OCI-LY1 (cell line): Measurements from ENCODE around the gene CCDC8.

Experiments used
- H2AFZ ChIP-seq: fragments of 200-600 bp; sonication (generic), shearing (Covaris generic); 2 replicates; pipeline ENCODE4 v1.6.0; 2014; ENCODE audit warnings: antibody characterized with exemption, mild to moderate bottlenecking, low read length
- H3F3A ChIP-seq: fragments of 200-600 bp; sonication (generic), shearing (Covaris generic); 2 replicates; pipeline ENCODE4 v1.6.0; 2014; ENCODE audit warnings: mild to moderate bottlenecking, antibody characterized with exemption, low read length, moderate library complexity; ENCODE audit not compliant: insufficient read depth
- H3K27ac ChIP-seq: fragments of 200-600 bp; sonication (generic); 2 replicates; pipeline ENCODE4 v1.5.1; 2014; ENCODE audit warnings: low read length, mixed run types, mild to moderate bottlenecking, low read depth; ENCODE audit not compliant: poor library complexity, severe bottlenecking
- H3K27me3 ChIP-seq: fragments of 200-600 bp; sonication (generic); 2 replicates; pipeline ENCODE4 v1.6.0; 2014; ENCODE audit warnings: antibody characterized with exemption, mild to moderate bottlenecking, low read length, moderate library complexity; ENCODE audit not compliant: insufficient read depth
- H3K36me3 ChIP-seq: fragments of 200-600 bp; sonication (generic); 2 replicates; pipeline ENCODE4 v1.6.1; 2014; ENCODE audit warnings: mild to moderate bottlenecking, antibody characterized with exemption, low read length, moderate library complexity, mixed read lengths; ENCODE audit not compliant: insufficient read depth
- H3K4me1 ChIP-seq: fragments of 200-600 bp; sonication (generic); 2 replicates; pipeline ENCODE4 v1.5.1; 2014; ENCODE audit warnings: mild to moderate bottlenecking, low read length, moderate library complexity; ENCODE audit not compliant: insufficient read depth, severe bottlenecking
- H3K4me2 ChIP-seq: fragments of 200-600 bp; sonication (generic), shearing (Covaris generic); 2 replicates; pipeline ENCODE4 v1.6.1; 2014; ENCODE audit warnings: low read length
- H3K4me3 ChIP-seq: fragments of 200-600 bp; sonication (generic); 2 replicates; pipeline ENCODE4 v1.5.1; 2014; ENCODE audit warnings: low read length, low read depth, mild to moderate bottlenecking, mixed read lengths; ENCODE audit not compliant: poor library complexity, severe bottlenecking
- H3K79me2 ChIP-seq: fragments of 200-600 bp; shearing (Covaris generic); 2 replicates; pipeline ENCODE4 v1.6.1; 2016; ENCODE audit warnings: mixed run types, low read length, mixed read lengths; ENCODE audit not compliant: insufficient read depth
- H3K9ac ChIP-seq: fragments of 200-600 bp; sonication (generic), shearing (Covaris generic); 2 replicates; pipeline ENCODE4 v1.6.1; 2014; ENCODE audit warnings: mild to moderate bottlenecking, low read length, mixed read lengths
- H3K9me2 ChIP-seq: fragments of 200-600 bp; sonication (generic), shearing (Covaris generic); 2 replicates; pipeline ENCODE4 v1.6.1; 2014; ENCODE audit warnings: low read depth, mild to moderate bottlenecking, low read length, mixed read lengths
- H3K9me3 ChIP-seq: fragments of 200-600 bp; shearing (Covaris generic); 2 replicates; pipeline ENCODE4 v1.6.1; 2014; ENCODE audit warnings: low read length, mixed read lengths
- H4K20me1 ChIP-seq: fragments of 200-600 bp; sonication (generic), shearing (Covaris generic); 2 replicates; pipeline ENCODE4 v1.6.0; 2016; ENCODE audit warnings: mild to moderate bottlenecking, low read length; ENCODE audit not compliant: insufficient read depth
- EZH2 ChIP-seq: fragments of 200-600 bp; sonication (generic), shearing (Covaris generic); IDR thresholded peaks from 2 replicates; pipeline ENCODE4 v1.8.0; 2017; ENCODE audit warnings: borderline replicate concordance, mixed run types, mild to moderate bottlenecking, antibody characterized with exemption, low read length, moderate library complexity, mixed read lengths
- TF ChIP-seq, protein P1 (sequence below): fragments of 200-600 bp; sonication (generic), shearing (Covaris generic); IDR thresholded peaks from 2 replicates; pipeline ENCODE4 v1.5.1; 2017; ENCODE audit warnings: mild to moderate bottlenecking, antibody characterized with exemption, low read length, moderate library complexity, mixed read lengths

The CCDC8 gene

DNA sequence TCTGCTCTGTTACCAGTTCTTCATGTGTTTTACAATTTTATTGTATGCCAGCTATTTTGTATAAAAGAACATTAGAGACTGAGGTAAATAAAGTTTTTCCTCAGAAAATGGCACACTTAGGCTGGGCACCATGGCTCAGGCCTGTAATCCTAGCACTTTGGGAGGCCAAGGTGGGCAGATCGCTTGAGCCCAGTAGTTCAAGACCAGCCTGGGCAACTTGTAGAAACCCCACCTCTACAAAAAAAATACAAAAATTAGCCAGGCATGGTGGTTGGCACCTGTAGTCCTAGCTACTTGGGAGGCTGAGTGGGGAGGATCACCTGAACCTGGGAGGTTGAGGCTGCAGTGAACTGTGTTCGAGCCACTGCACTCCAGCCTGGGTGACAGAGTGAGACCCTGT, 32.0 kb downstream of the CCDC8 start:
- H3K79me2 ChIP-seq: no peaks in the 10 kb centered on the region; the same call in 1 of the 2 replicates
- H3K4me3 ChIP-seq: no peak overlapping the region
- TF ChIP-seq EZH2: no peak
- TF ChIP-seq, protein P1, sequence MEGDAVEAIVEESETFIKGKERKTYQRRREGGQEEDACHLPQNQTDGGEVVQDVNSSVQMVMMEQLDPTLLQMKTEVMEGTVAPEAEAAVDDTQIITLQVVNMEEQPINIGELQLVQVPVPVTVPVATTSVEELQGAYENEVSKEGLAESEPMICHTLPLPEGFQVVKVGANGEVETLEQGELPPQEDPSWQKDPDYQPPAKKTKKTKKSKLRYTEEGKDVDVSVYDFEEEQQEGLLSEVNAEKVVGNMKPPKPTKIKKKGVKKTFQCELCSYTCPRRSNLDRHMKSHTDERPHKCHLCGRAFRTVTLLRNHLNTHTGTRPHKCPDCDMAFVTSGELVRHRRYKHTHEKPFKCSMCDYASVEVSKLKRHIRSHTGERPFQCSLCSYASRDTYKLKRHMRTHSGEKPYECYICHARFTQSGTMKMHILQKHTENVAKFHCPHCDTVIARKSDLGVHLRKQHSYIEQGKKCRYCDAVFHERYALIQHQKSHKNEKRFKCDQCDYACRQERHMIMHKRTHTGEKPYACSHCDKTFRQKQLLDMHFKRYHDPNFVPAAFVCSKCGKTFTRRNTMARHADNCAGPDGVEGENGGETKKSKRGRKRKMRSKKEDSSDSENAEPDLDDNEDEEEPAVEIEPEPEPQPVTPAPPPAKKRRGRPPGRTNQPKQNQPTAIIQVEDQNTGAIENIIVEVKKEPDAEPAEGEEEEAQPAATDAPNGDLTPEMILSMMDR: no peak
- H3F3A ChIP-seq: no peaks in the 10 kb centered on the region
- H3K9ac ChIP-seq: no peak overlapping the region
- H4K20me1 ChIP-seq: no peaks in the 10 kb centered on the region
- no peaks in the 10 kb centered on the region for H3K9me3 ChIP-seq
- no peaks in the 10 kb centered on the region for H3K27me3 ChIP-seq
- no peak overlapping the region for H3K4me2 ChIP-seq
- no peak overlapping the region for H3K27ac ChIP-seq
- H2AFZ ChIP-seq: no peak overlapping the region
- no peaks in the 10 kb centered on the region for H3K9me2 ChIP-seq
- no peaks in the 10 kb centered on the region for H3K4me1 ChIP-seq
- H3K36me3 ChIP-seq: peaks cover 95% of the 10 kb centered on the region

DNA sequence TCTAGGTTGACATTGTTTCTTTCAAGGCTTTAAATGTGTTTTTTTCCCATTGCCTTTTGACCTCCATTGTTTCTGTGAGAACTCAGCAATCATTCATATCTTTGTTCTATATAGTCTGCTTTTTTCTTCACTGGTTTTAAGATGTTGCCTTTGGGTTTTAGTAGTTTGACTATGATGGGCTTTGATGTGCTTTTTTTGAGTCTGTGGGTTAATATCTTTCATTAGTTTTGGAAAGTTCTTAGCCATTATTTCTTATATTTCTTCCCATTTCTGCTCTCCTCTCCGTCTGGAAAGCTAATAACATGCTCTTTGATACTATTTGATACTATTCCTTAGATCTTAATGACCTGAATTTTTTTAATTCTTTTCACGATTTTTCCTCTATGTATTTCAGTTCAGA, 32.7 kb downstream of the CCDC8 start:
- H3K4me3 ChIP-seq: no peak overlapping the region
- no peak overlapping the region for H2AFZ ChIP-seq
- no peaks in the 10 kb centered on the region for H3K4me1 ChIP-seq
- H3K36me3 ChIP-seq: peaks cover 95% of the 10 kb centered on the region
- TF ChIP-seq, protein P1: no peak
- TF ChIP-seq EZH2: no peak
- no peaks in the 10 kb centered on the region for H3F3A ChIP-seq
- H3K79me2 ChIP-seq: no peaks in the 10 kb centered on the region; the same call in 1 of the 2 replicates
- no peak overlapping the region for H3K27ac ChIP-seq
- no peak overlapping the region for H3K9ac ChIP-seq
- no peaks in the 10 kb centered on the region for H4K20me1 ChIP-seq
- no peaks in the 10 kb centered on the region for H3K27me3 ChIP-seq
- H3K9me2 ChIP-seq: no peaks in the 10 kb centered on the region
- no peaks in the 10 kb centered on the region for H3K9me3 ChIP-seq
- H3K4me2 ChIP-seq: no peak overlapping the region

DNA sequence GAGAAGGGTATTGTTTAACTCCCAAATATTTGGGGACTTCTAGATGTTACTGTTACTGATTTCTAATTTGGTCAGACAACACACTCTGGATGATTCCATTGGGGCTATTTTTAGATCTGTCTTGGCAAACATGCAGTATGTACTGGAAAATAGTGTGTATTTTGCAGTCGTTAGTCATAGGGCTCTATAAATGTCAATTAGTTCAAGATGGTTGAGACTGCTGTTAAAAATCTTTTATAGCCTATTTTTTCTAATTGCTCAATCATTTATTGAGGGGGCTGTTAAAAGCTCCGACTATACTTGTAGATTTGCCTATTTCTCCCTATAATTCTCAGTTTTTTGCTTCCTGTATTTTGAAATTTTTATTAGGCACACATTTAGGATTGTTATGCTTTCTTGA, 35.1 kb downstream of the CCDC8 start:
- H3K4me3 ChIP-seq: no peak overlapping the region
- no peak overlapping the region for H3K9ac ChIP-seq
- no peak for TF ChIP-seq EZH2
- TF ChIP-seq, protein P1: no peak
- H3K79me2 ChIP-seq: no peaks in the 10 kb centered on the region; the same call in 1 of the 2 replicates
- H3K4me1 ChIP-seq: no peaks in the 10 kb centered on the region
- no peaks in the 10 kb centered on the region for H4K20me1 ChIP-seq
- no peaks in the 10 kb centered on the region for H3F3A ChIP-seq
- no peak overlapping the region for H3K27ac ChIP-seq
- no peak overlapping the region for H2AFZ ChIP-seq
- H3K9me3 ChIP-seq: no peaks in the 10 kb centered on the region
- no peak overlapping the region for H3K4me2 ChIP-seq
- H3K9me2 ChIP-seq: no peaks in the 10 kb centered on the region
- no peaks in the 10 kb centered on the region for H3K27me3 ChIP-seq
- peaks cover 77% of the 10 kb centered on the region for H3K36me3 ChIP-seq
